GM19099 (cell line): Measurements from ENCODE around the gene TAS2R4.

Source experiments
- POLR2A ChIP-seq: IDR thresholded peaks from 3 replicates; pipeline ENCODE4 v1.6.1; 2011; ENCODE audit warnings: low read depth; ENCODE audit not compliant: insufficient read length; ENCODE audit errors: extremely low read depth

Gene TAS2R4

DNA sequence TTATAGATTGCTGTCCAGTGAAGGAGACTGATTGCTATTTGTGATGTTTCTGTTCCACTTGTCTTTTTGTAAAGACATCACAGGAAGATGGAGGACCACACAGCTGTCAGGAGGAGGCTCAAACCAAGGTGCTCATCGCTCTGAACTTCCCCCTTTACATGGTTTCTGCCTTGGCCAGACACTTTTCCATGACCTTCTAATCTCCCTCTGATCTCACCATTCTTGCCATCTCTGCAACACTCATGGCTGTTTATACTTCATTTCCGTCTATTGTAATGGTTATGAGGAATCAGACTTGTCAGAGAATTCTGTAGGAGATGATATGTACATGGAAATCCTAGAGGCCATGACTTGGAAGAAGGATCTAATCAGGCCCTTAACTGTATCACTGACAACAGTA is 11.8 kb downstream of the TAS2R4 start:
- no peak for TF ChIP-seq POLR2A

DNA sequence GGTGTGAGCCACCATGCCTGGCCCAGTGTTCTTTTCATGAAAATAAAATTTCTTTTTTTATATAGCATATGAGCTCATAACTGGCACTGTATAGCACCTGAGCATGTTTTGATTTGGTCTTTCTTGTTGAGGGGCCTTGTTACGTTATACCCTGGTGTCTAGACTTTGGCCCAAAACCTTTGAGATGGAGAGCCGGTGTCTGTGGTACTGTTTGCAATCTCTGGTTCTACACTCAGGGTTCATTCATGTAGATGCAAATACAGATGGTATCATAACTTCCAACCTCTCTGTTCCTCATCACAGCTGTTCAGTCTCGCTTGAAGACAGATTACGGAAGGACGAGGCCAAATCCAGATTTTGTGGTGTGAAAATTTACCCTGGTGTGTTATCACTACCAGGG is 13.4 kb downstream of the TAS2R4 start, which contains the start of gene TAS2R5:
TAS2R5 (plus strand) TSS at position 301 of the 400 bp plus-strand sequence. CDS start 145 bp downstream, outside the sequence.
- TF ChIP-seq POLR2A: no peak

DNA sequence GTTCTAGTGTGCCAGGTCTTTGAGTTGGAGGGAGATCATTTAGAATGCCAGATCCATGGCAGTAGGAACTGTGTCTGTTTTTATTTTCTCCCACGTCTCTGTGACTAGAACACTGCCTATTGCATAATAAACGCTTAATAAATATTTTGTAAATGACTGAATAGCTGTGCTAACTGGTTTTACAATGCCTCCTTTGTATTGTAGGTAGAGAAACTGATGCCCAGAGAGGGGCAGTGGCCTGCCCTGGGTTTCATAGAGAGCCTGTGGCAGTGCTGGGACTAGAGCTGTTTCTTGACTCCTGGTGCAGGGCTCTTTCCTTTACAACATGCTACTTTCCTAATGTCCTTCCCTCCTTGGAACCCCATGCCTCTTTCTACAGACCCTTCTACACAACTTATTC is 16.1 kb downstream of the TAS2R4 start:
- no peak for TF ChIP-seq POLR2A

- TF ChIP-seq POLR2A: no peak
Measured at GRCh38 chr7:141820067-141820466, 43.6 kb downstream of the TAS2R4 start.
